GM12878 (cell line): ENCODE results near the gene MPP2. TPM values are rescaled to one million over a fixed set of nuclear protein-coding genes. Genes with fewer than 3 reads are reported as not detected.

ENCODE experiments used
- ATAC-seq: fragments of 200-7000 bp; cut with Tn5 transposase; 3 replicates; pipeline ENCODE4 v1.9.1; 2020; ENCODE audit warnings: mild to moderate bottlenecking, moderate library complexity
- BruUV-seq: library from RNA; stranded (reverse); fragments of 400-500 nt; replicated peaks from 2 replicates; lab custom pipeline; 2021; lab: Mats Ljungman, UMichigan
- CTCF ChIA-PET: fragments of 300-600 bp; sonication (Branson Sonifier 250); formaldehyde crosslinking; extraction: SDS; loops from one replicate; lab custom pipeline; 2021; ENCODE audit warnings: inconsistent platforms; lab: Yijun Ruan, JAX
- POLR2A ChIA-PET: fragments of 350-600 bp; formaldehyde crosslinking; extraction: SDS; loops from one replicate; lab custom pipeline; 2021; ENCODE audit warnings: inconsistent platforms; lab: Charles Lee
- RAD21 ChIA-PET: fragments of 300-600 bp; sonication (Branson Sonifier 250); formaldehyde crosslinking; loops from one replicate; lab custom pipeline; 2023; ENCODE audit warnings: antibody characterized with exemption; ENCODE audit not compliant: unreplicated experiment; lab: Charles Lee
- SMC1A ChIA-PET: fragments of 300-600 bp; sonication (Branson Sonifier 250); formaldehyde crosslinking; loops from one replicate; lab custom pipeline; 2023; ENCODE audit not compliant: unreplicated experiment, uncharacterized antibody; lab: Charles Lee
- DNase-seq: peaks from one replicate; pipeline ENCODE4 v3.0.0-alpha.2; 2011; ENCODE audit warnings: low read depth, low spot score
- FAIRE-seq: peaks from 3 replicates; lab custom pipeline; 2011; peaks lifted over from hg19 to GRCh38; lab: Jason Lieb, UNC
- H2AFZ ChIP-seq: 2 replicates; pipeline ENCODE4 v1.6.0; 2011; ENCODE audit warnings: low read depth, low read length, control low read depth; ENCODE audit not compliant: control insufficient read depth
- H3K27ac ChIP-seq: 2 replicates; pipeline ENCODE4 v1.5.1; 2011; ENCODE audit warnings: control low read depth; ENCODE audit not compliant: control insufficient read depth, insufficient read depth
- H3K27me3 ChIP-seq, 2 experiments: replicated peaks in 1 of 2; 2 replicates each; pipeline versions ENCODE4 v1.6.0 to v1.6.1; 2011; ENCODE audit warnings: low read length in 1 of 2; ENCODE audit not compliant: control insufficient read depth in 2 of 2, insufficient read depth in 2 of 2
- H3K36me3 ChIP-seq, 2 experiments: 2 replicates each; pipeline ENCODE4 v1.5.1; 2011; ENCODE audit warnings: low read length in 1 of 2; ENCODE audit not compliant: control insufficient read depth in 2 of 2, insufficient read depth in 2 of 2
- H3K4me1 ChIP-seq: 2 replicates; pipeline ENCODE4 v1.6.1; 2011; ENCODE audit warnings: mild to moderate bottlenecking, low read length, moderate library complexity, mixed read lengths; ENCODE audit not compliant: control insufficient read depth, insufficient read depth
- H3K4me2 ChIP-seq: 2 replicates; pipeline ENCODE4 v1.6.0; 2011; ENCODE audit warnings: control low read depth; ENCODE audit not compliant: control insufficient read depth, insufficient read depth
- H3K4me3 ChIP-seq: fragments of 200-600 bp; sonication (generic); 2 replicates; pipeline ENCODE4 v1.5.1; 2016
- H3K79me2 ChIP-seq: 2 replicates; pipeline ENCODE4 v1.6.0; 2011; ENCODE audit warnings: low read length; ENCODE audit not compliant: control insufficient read depth, insufficient read depth
- H3K9ac ChIP-seq: 2 replicates; pipeline ENCODE4 v1.8.0; 2011; ENCODE audit warnings: low read length, control low read depth, mixed read lengths; ENCODE audit not compliant: control insufficient read depth, insufficient read depth
- H3K9me3 ChIP-seq: replicated peaks from 3 replicates; pipeline ENCODE4 v1.5.1; 2011; ENCODE audit warnings: mild to moderate bottlenecking, low read length; ENCODE audit not compliant: control insufficient read depth, insufficient read depth
- H4K20me1 ChIP-seq: 2 replicates; pipeline ENCODE4 v1.6.0; 2011; ENCODE audit not compliant: control insufficient read depth, insufficient read depth
- BMI1 ChIP-seq: fragments of 450-650 bp; IDR thresholded peaks from 2 replicates; pipeline ENCODE4 v1.6.1; 2016; ENCODE audit warnings: mild to moderate bottlenecking, moderate library complexity, borderline replicate concordance
- CBX3 ChIP-seq: fragments of 200-600 bp; sonication (generic); IDR thresholded peaks from 2 replicates; pipeline ENCODE4 v1.6.1; 2016; ENCODE audit warnings: low read depth, borderline replicate concordance
- EED ChIP-seq: sonication (generic); IDR thresholded peaks from 2 replicates; pipeline ENCODE4 v1.6.1; 2016; ENCODE audit warnings: antibody characterized with exemption, low read depth
- HCFC1 ChIP-seq: fragments of 150-350 bp; IDR thresholded peaks from 2 replicates; pipeline ENCODE4 v1.6.1; 2014; ENCODE audit warnings: low read length
- IKZF2 ChIP-seq, 2 experiments: fragments of 450-650 bp; IDR thresholded peaks; 2 replicates each; pipeline ENCODE4 v1.6.1; 2017; ENCODE audit warnings: mild to moderate bottlenecking in 2 of 2, moderate library complexity in 2 of 2
- NR2F1 ChIP-seq: fragments of 450-650 bp; conservative IDR thresholded peaks from 2 replicates; pipeline ENCODE4 v1.6.1; 2017; ENCODE audit warnings: mild to moderate bottlenecking
- PBX3 ChIP-seq: IDR thresholded peaks from 2 replicates; pipeline ENCODE4 v1.6.1; 2011; ENCODE audit warnings: mild to moderate bottlenecking, low read depth, low read length, moderate library complexity; ENCODE audit not compliant: insufficient replicate concordance
- SMARCA5 ChIP-seq: fragments of 450-650 bp; IDR thresholded peaks from 2 replicates; pipeline ENCODE4 v1.6.1; 2017; ENCODE audit warnings: mild to moderate bottlenecking
- TARDBP ChIP-seq: IDR thresholded peaks from 2 replicates; pipeline ENCODE4 v1.6.1; 2016; ENCODE audit warnings: borderline replicate concordance
- ZBTB11 ChIP-seq: fragments of 450-650 bp; formaldehyde crosslinking; IDR thresholded peaks from 2 replicates; pipeline ENCODE4 v1.5.0; 2022; ENCODE audit warnings: mild to moderate bottlenecking, missing genetic modification characterization
- ZBTB4 ChIP-seq: fragments of 450-650 bp; formaldehyde crosslinking; IDR thresholded peaks from 2 replicates; pipeline ENCODE4 v1.4.0; 2022; ENCODE audit warnings: mild to moderate bottlenecking, moderate library complexity
- ZNF592 ChIP-seq: fragments of 450-650 bp; IDR thresholded peaks from 2 replicates; pipeline ENCODE4 v1.6.1; 2017; ENCODE audit warnings: mild to moderate bottlenecking, moderate library complexity
- ZZZ3 ChIP-seq: IDR thresholded peaks from 2 replicates; pipeline ENCODE4 v1.6.1; 2011; ENCODE audit warnings: low read depth; ENCODE audit not compliant: control insufficient read depth, insufficient read length
- WGBS: methylation state at CpG from one replicate; pipeline ENCODE4 v1.1.6; 2016; ENCODE audit warnings: low lambda C conversion rate; ENCODE audit not compliant: insufficient replicate concordance, insufficient coverage; ENCODE audit errors: missing lambda C conversion rate; 5-methylcytosine and 5-hydroxymethylcytosine counted together
- in situ Hi-C: fragments of 300-500 bp; cut with MboI; formaldehyde crosslinking; loops from 9 replicates; pipeline ENCODE4 v1.14.3; 2018; ENCODE audit warnings: mixed read lengths
- intact Hi-C: fragments of 100-400 bp; cut with micrococcal nuclease; formaldehyde crosslinking; loops from one replicate; pipeline ENCODE4 v1.14.2; 2022; ENCODE audit not compliant: unreplicated experiment
- polyA plus RNA-seq, 11 experiments: library from polyadenylated mRNA; depleted of rRNA in 4 of 11; unstranded in 6 of 11; stranded (reverse) in 5 of 11; fragments of >200 nt; fragmentation: Nextera tagmentation in 4 of 11; fragmentation: Illumina TruSeq in 1 of 11; extraction: Ambion mirVana in 4 of 11; extraction: Trizol in 1 of 11; gene quantifications; 1 replicate in 1 of 11; 2 replicates in 10 of 11; pipeline versions ENCODE4 v1.2.1 to v1.2.3, GENCODE V29; 2011 to 2016; ENCODE audit warnings: inconsistent platforms in 2 of 11, missing spikeins in 2 of 11, low read depth in 1 of 11
- total RNA-seq, 4 experiments: library from RNA; depleted of rRNA in 3 of 4; stranded (reverse); fragments of >200 nt in 3 of 4; fragmentation: Illumina TruSeq in 1 of 4; extraction: Trizol in 1 of 4; gene quantifications; 2 replicates each; pipeline versions ENCODE4 v1.2.1 to v1.2.3, GENCODE V29; 2013 to 2021

The MPP2 gene
- total and polyA plus RNA-seq, 10 of the 15 experiments (the other 5 are each of a cell fraction or from before 2014, with no cell fraction given), result 0.02 to 0.23 (median 0.15) TPM; not detected in 2

- CTCF ChIA-PET, result interaction anchor here (0.9 to 1.0 kb wide), 2 partner anchors 54 to 99 kb away, joined by 4 to 5 read pairs; no protein-coding TSS in a partner anchor
- RAD21 ChIA-PET, result no interaction called here
- H4K20me1 ChIP-seq, result no peaks in the 10 kb centered on the region
- no peak overlapping the region for H3K4me2 ChIP-seq
- no peak overlapping the region for H2AFZ ChIP-seq
- FAIRE-seq (no peak), ATAC-seq (no peak), DNase-seq (no peak)
- intact Hi-C loops (no loop called here), in situ Hi-C loops (loop anchor here (5.0 kb wide), 3 partner anchors 52 to 227 kb away; no protein-coding TSS in a partner anchor)
- H3K9ac ChIP-seq, result no peak overlapping the region
- BruUV-seq, result no TSS peak
- POLR2A ChIA-PET, result no interaction called here
- H3K4me1 ChIP-seq, result no peaks in the 10 kb centered on the region
- no peak overlapping the region for H3K27ac ChIP-seq
- H3K27me3 ChIP-seq, result no peaks in the 10 kb centered on the region; a peak in 1 of 4 replicates
- no peaks in the 10 kb centered on the region for H3K79me2 ChIP-seq
- H3K36me3 ChIP-seq, result no peaks in the 10 kb centered on the region
- no peaks in the 10 kb centered on the region for H3K9me3 ChIP-seq
- H3K4me3 ChIP-seq, result no peak overlapping the region
- 77% methylated on average over 5 of the region's 5 CpGs for WGBS
- SMC1A ChIA-PET, result no interaction called here
- TF ChIP-seq EED, result no peak
- no peak for TF ChIP-seq PBX3
- TF ChIP-seq HCFC1, result no peak
- TF ChIP-seq SMARCA5, result no peak
- TF ChIP-seq NR2F1, result no peak
- TF ChIP-seq IKZF2 (IDR thresholded peaks at IDR 0.05), result no peak
- TF ChIP-seq TARDBP, result no peak
- no peak for TF ChIP-seq BMI1
- no peak for TF ChIP-seq ZZZ3
- TF ChIP-seq ZBTB11 (CRISPR knock-in tag), result no peak
- no peak for TF ChIP-seq ZBTB4 (CRISPR knock-in tag)
- no peak for TF ChIP-seq CBX3
- no peak for TF ChIP-seq ZNF592
Measured at GRCh38 chr17:43939886-43940285, 32.5 kb upstream of the MPP2 start.
